NT2/D1 (cell line): ENCODE results near the gene ASIC2.

Experiments
- DNase-seq: peaks from one replicate; pipeline ENCODE4 v3.0.0-alpha.2; 2011; ENCODE audit warnings: low read depth, low spot score
- H3K27me3 ChIP-seq: 2 replicates; pipeline ENCODE4 v1.6.0; 2011; ENCODE audit warnings: mild to moderate bottlenecking; ENCODE audit not compliant: insufficient read length, insufficient read depth
- H3K36me3 ChIP-seq: 2 replicates; pipeline ENCODE4 v1.6.1; 2011; ENCODE audit warnings: mild to moderate bottlenecking, low read length, mixed read lengths; ENCODE audit not compliant: insufficient read depth, insufficient read length
- H3K4me1 ChIP-seq: 2 replicates; pipeline ENCODE4 v1.5.1; 2011; ENCODE audit not compliant: insufficient read depth, insufficient read length
- H3K4me3 ChIP-seq: 2 replicates; pipeline ENCODE4 v1.5.1; 2011; ENCODE audit warnings: low read depth; ENCODE audit not compliant: insufficient read length
- H3K9ac ChIP-seq: 2 replicates; pipeline ENCODE4 v1.6.0; 2011; ENCODE audit warnings: low read depth; ENCODE audit not compliant: insufficient read length
- H3K9me3 ChIP-seq: 2 replicates; pipeline ENCODE4 v1.5.1; 2011; ENCODE audit warnings: mild to moderate bottlenecking, low read length; ENCODE audit not compliant: insufficient read depth
- SUZ12 ChIP-seq: IDR thresholded peaks from 2 replicates; pipeline ENCODE4 v1.6.1; 2011; ENCODE audit not compliant: insufficient read length, insufficient read depth; ENCODE audit errors: extremely low read depth
- YY1 ChIP-seq: IDR thresholded peaks from 2 replicates; pipeline ENCODE4 v1.6.1; 2011; ENCODE audit not compliant: insufficient read length, insufficient read depth
- ZNF274 ChIP-seq: IDR thresholded peaks from 2 replicates; pipeline ENCODE4 v1.6.1; 2011; ENCODE audit warnings: mild to moderate bottlenecking, low read depth, low read length

ASIC2 gene

GRCh38 chr17:33324736-33325135 lies 31.6 kb upstream of the ASIC2 start:
- Histone ChIP-seq H3K27me3 (peaks cover 4% of the 10 kb centered on the region), H3K4me1 (no peaks in the 10 kb centered on the region), H3K9me3 (no peaks in the 10 kb centered on the region), H3K4me3 (no peak overlapping the region), H3K9ac (no peak overlapping the region), H3K36me3 (no peaks in the 10 kb centered on the region)
- no peak for TF ChIP-seq YY1
- no peak for TF ChIP-seq ZNF274
- no peak for TF ChIP-seq SUZ12
- no peak for DNase-seq

GRCh38 chr17:33322063-33322462 lies 29.0 kb upstream of the ASIC2 start:
- peaks cover 4% of the 10 kb centered on the region for H3K27me3 ChIP-seq
- H3K4me3 ChIP-seq = no peak overlapping the region
- H3K36me3 ChIP-seq = no peaks in the 10 kb centered on the region
- H3K9me3 ChIP-seq = no peaks in the 10 kb centered on the region
- H3K9ac ChIP-seq = no peak overlapping the region
- H3K4me1 ChIP-seq = no peaks in the 10 kb centered on the region
- TF ChIP-seq ZNF274 (no peak), YY1 (no peak), SUZ12 (no peak)
- no peak for DNase-seq

GRCh38 chr17:33318241-33318640 lies 25.1 kb upstream of the ASIC2 start:
- Histone ChIP-seq H3K9ac (no peak overlapping the region), H3K9me3 (no peaks in the 10 kb centered on the region), H3K36me3 (no peaks in the 10 kb centered on the region), H3K27me3 (no peaks in the 10 kb centered on the region), H3K4me3 (no peak overlapping the region), H3K4me1 (no peaks in the 10 kb centered on the region)
- no peak for DNase-seq
- TF ChIP-seq YY1 (no peak), ZNF274 (no peak)

- TF ChIP-seq SUZ12 (no peak), YY1 (no peak), ZNF274 (no peak)
- Histone ChIP-seq H3K4me3 (no peak overlapping the region), H3K27me3 (no peaks in the 10 kb centered on the region), H3K36me3 (no peaks in the 10 kb centered on the region), H3K9ac (no peak overlapping the region), H3K9me3 (no peaks in the 10 kb centered on the region), H3K4me1 (no peaks in the 10 kb centered on the region)
- no peak for DNase-seq
These were observed 23.7 kb upstream of the ASIC2 start for GRCh38 chr17:33316746-33317145.

GRCh38 chr17:33310296-33310695 lies 17.2 kb upstream of the ASIC2 start:
- TF ChIP-seq SUZ12 (no peak), ZNF274 (no peak), YY1 (no peak)
- H3K4me1 ChIP-seq = no peaks in the 10 kb centered on the region

GRCh38 chr17:33303254-33303653 lies 10.2 kb upstream of the ASIC2 start:
- no peaks in the 10 kb centered on the region for H3K4me1 ChIP-seq
- H3K27me3 ChIP-seq = no peaks in the 10 kb centered on the region
- DNase-seq = no peak
- H3K9ac ChIP-seq = no peak overlapping the region
- no peaks in the 10 kb centered on the region for H3K9me3 ChIP-seq
- no peak for TF ChIP-seq ZNF274
- TF ChIP-seq YY1 = no peak
- no peak for TF ChIP-seq SUZ12
- H3K4me3 ChIP-seq = no peak overlapping the region
- no peaks in the 10 kb centered on the region for H3K36me3 ChIP-seq

More at GRCh38 chr17:33310296-33310695, 17.2 kb upstream of the ASIC2 start:
- Histone ChIP-seq H3K27me3 (no peaks in the 10 kb centered on the region), H3K4me3 (no peak overlapping the region), H3K9ac (no peak overlapping the region), H3K36me3 (no peaks in the 10 kb centered on the region), H3K9me3 (no peaks in the 10 kb centered on the region)
- no peak for DNase-seq

- TF ChIP-seq SUZ12 = no peak
- no peak for TF ChIP-seq YY1
- no peaks in the 10 kb centered on the region for H3K27me3 ChIP-seq
These were observed 9.3 kb upstream of the ASIC2 start for GRCh38 chr17:33302394-33302793.

GRCh38 chr17:33300241-33300640 lies 7.1 kb upstream of the ASIC2 start:
- peaks cover 3% of the 10 kb centered on the region for H3K27me3 ChIP-seq
- no peaks in the 10 kb centered on the region for H3K36me3 ChIP-seq
- no peaks in the 10 kb centered on the region for H3K9me3 ChIP-seq
- no peak for DNase-seq
- no peak overlapping the region for H3K4me3 ChIP-seq
- H3K4me1 ChIP-seq = no peaks in the 10 kb centered on the region
- TF ChIP-seq ZNF274 (no peak), YY1 (no peak), SUZ12 (no peak)
- no peak overlapping the region for H3K9ac ChIP-seq

More at GRCh38 chr17:33302394-33302793, 9.3 kb upstream of the ASIC2 start:
- no peak overlapping the region for H3K4me3 ChIP-seq
- no peaks in the 10 kb centered on the region for H3K4me1 ChIP-seq
- H3K36me3 ChIP-seq = no peaks in the 10 kb centered on the region
- H3K9ac ChIP-seq = no peak overlapping the region
- H3K9me3 ChIP-seq = no peaks in the 10 kb centered on the region
- DNase-seq = no peak
